MM.1S (cell line): ENCODE results near the gene NUCB1.

Source experiments
- CTCF ChIP-seq: fragments of 300-600 bp; sonication (generic); IDR thresholded peaks from 2 replicates; pipeline ENCODE4 v1.5.1; 2016; ENCODE audit warnings: antibody characterized with exemption, low read length, mixed read lengths
- EZH2 ChIP-seq: fragments of 300-600 bp; sonication (generic); optimal IDR thresholded peaks from 2 replicates; pipeline ENCODE3; 2017; ENCODE audit warnings: low read depth, mild to moderate bottlenecking, antibody characterized with exemption, low read length, mixed read lengths

GRCh38 chr19:48852292-48852691 lies 47.8 kb upstream of the NUCB1 start:
- no peak for TF ChIP-seq EZH2
- no peak for TF ChIP-seq CTCF
